MV-4-11 (cell line): ENCODE data around the gene LRMDA.
"Not testable (repeated sequence)": the region's sequence is repeated elsewhere in the genome, so short reads cannot be mapped to it uniquely, and the experiment has no call there.

ENCODE experiments used
- DNase-seq: peaks from one replicate; lab custom pipeline; 2025; lab: John Stamatoyannopoulos, UW

LRMDA gene

DNA sequence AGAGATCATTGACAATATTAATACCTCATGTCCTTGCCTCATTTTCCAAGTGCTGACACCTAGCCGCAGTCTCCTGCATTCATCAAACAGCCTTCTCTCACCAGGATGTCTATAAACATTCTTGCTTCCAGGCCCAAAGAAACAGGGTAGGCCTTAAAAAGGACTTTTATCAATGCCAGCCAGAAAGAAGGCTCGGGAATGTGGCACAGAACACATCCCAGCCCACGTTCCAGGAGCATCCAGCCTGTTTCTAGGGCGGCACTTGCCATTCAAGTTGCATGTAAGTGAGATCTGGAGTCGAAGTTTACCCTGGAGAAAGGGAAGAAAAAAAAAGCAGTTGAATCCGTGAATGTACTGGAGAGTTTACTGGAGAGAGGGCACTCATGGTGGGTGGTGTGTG lies 1123.1 kb downstream of the LRMDA start:
- DNase-seq, result no peak

DNA sequence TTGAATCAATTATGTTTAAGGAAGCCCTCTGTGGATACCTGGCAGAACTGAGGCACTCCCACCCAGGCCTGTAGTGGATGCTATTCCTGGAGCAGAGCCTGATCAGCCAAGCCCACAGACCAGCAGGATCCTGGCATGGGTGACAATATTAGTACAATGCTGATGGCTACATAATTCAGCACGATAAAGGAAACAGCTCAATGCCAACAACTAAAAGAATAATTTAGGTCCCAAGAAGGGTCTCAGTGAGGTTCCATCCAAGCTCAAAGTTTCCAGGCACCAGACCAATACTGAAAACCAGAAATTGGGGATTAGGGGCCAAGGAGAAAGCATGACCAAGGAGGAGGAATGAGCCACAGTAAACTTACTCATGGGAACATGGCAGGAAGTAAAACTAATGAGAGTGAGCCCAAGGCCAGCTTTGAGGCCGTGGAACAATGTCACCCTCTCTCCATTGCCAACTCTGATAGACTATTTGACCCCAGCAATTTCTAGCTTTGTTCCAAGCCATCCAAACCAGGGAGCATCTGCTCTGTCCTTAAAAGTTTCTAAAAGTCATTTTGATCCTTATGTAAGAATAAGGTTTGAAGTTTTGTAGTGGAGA lies 1123.7 kb downstream of the LRMDA start:
- no peak for DNase-seq

DNA sequence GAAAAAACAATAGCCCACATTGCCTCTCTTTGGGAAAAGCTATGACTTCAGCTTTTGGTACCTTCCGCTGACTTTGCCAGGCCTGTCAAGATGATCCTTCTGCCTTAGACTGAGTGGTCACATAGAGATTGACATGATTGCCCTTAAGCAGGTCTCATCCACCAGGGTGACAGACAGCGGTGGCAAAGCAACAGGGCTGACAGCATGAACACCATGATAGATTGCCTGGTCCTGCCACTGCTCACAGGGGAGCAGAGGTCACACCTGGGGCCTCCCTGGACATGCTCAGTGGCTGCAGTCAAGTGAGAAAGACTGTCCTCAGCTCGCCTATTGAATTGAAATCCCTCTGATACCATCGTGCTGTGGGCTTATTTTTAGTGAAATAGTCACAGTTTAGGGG lies 1125.9 kb downstream of the LRMDA start:
- no peak for DNase-seq

DNA sequence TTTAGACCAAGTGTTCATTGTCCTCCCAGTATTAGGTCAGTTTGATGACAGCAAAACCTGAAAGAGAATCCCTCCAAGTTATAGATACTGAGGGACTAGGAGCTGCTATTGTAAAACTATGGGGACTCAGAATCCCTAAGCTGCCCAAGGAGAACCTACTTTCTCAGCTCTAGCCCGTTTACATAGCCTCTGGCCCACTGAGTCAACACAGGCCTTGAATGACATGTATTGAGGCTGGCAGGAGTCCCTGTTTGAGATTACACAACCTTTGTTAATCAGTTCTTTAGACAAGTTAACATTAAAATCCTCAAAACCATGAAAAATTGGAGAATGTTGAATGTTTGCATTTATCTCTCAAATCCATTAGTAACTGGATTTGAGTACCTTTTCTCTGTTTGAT lies 1127.2 kb downstream of the LRMDA start:
- DNase-seq, result no peak

DNA sequence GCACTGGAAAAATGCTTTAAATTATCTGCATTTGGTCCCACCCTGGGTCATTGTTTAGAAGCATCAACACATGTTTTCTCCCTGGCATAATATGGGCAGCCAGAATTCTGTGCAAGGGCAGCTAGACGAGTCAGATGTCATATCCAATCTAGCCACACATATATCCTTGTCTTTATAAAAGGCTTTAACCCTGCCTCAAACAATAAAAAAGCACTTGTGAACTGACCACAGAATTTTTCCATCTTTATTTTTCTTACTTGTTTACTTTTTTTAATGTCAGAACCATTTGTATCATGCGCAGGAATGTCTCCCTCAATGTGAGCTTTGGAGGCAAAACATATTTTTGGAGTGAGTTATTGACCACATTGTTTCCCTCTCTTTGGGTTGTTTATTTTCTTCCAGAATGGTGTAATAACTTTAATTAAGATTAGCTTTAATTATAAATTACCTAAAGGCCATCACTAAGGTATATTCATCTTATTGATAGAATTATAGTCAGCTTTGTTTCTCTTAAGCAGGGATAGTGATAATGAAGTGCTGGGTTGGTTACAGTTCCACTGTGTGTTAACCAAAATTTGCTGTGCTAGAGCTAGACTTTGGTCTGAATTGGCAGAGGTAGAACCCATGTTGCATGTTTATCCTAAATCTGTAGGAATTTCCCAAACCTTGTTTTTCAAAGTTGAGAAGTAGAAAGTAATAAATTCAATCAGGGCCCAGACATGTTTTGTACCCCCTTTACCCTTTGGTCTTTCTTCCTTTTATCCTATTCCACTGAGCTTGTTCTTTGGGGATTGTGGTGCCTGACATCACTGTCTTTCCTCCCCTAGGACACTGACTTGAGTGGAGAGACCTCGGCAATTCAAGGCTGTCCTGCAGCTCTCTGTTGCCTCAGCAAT lies 1127.8 kb downstream of the LRMDA start:
- no peak for DNase-seq

DNA sequence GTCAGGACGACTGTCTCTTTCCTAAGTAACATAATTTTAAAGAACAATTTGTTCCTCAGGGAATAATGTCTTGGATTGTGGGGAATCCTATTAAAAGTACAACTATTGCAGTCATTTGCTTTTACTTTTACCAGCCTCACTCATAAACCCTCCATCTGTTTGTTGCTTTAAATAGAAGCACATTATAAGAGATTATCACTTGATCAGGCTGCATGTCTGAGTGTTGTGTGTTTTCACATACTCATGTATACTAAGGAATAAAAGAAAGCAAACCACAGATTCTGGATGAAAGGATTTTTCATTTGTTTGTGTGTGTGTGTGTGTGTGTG lies 1128.4 kb downstream of the LRMDA start:
- no peak for DNase-seq

DNA sequence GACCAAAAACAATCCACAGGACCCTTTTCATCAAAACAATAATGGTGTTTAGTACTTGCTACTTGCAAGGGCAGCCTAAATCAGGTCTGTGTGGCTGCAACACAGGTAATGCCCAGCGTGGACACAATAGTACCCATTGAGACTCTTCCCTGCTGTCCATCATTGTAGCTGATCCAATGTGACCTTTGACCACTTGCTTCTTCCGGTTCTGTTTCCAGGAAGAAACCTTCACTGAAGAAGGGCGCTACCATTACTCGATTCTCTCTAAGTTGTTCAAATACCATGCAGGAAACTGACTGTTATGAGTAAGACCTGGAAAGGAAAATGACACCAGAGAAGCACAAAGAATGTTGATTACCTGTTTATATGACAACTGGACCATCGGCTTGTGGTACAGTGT lies 1128.9 kb downstream of the LRMDA start:
- DNase-seq, result no peak

DNA sequence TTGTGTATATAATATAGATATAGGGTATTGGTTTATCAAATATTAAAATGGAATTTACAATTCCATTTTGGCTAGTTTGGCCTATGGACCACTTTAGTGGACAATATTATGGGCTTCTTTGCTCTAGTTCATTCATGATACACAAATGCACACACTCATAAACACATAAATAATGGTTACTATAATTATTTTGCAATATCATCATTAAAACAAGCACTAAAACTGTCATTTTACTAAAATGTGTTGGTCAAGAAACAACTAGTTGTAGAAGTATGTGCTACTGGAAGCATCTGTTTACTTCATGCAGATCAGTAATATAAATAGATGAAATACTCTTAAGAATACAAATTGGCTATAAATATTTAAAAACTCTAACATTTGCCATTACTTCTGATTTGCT lies 1131.9 kb downstream of the LRMDA start:
- DNase-seq, result no peak

DNA sequence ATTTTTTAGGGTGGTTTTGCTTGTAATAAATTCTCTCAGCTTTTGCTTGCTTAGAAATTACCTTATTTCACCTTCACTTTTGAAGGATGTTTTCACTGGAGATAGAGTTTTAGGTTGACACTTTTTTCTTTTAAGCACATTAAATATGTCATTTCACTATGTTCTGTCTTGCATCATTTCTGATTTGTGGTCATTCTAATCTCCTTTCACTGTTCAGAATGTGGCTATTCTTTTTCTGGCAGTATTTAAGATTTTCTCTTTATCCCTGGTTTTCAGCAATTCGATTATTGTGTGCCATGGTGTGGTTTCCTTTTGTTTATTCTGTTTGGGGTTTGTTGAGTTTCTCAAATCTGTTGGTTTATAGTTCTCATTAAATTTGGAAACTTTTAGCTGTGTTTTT lies 1140.6 kb downstream of the LRMDA start:
- no peak for DNase-seq

DNA sequence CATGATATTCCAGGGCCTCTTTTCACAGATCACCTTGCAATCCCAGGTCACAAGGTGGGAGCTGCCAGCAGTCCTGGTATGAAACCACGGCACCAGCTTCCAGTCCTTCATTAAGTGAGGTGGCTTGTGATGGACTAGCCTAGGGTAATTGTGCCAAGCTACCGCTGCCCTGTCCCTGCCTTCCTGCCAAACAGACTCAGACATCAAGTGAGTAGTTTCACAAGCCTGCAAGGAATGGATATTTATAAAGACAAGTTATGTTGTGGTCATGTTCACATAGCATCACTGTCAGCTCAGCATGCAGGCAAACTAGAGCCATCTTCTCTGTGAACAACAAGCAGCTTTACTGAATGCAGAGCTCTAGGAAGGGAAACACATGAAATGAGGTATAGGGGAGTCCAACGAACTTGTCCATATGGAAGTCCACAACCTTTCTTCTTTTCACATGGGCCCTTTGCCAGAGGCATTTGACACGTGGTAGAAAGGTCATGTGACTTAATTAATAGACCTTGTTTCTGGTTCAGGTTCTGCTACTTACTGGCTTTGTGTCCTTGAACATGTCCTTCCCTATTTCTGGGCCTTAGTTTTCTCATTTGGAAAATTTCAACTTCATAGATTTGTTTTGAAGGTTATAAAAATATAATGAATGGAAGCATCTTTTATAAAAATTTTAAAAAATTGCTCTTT lies 1145.0 kb downstream of the LRMDA start:
- no peak for DNase-seq

DNA sequence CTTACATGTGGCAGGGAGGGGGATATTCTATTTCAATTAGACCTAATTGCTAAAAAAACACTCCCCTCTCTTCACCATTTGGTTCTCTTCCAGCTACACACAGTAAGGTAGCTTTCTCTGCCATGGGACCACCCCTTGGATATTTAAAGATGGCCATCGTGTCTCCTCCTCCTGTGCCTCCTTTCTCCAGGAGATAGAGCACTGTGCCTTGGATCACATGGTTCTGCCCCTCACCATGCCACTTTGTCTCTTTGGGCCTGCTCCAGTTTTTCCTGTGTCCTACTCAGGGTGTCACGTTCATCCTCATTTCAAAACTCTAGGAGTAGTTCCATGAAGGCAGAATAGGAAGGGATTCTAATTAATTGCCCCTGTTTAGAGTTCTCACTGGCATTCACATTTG lies 1146.0 kb downstream of the LRMDA start:
- no peak for DNase-seq

DNA sequence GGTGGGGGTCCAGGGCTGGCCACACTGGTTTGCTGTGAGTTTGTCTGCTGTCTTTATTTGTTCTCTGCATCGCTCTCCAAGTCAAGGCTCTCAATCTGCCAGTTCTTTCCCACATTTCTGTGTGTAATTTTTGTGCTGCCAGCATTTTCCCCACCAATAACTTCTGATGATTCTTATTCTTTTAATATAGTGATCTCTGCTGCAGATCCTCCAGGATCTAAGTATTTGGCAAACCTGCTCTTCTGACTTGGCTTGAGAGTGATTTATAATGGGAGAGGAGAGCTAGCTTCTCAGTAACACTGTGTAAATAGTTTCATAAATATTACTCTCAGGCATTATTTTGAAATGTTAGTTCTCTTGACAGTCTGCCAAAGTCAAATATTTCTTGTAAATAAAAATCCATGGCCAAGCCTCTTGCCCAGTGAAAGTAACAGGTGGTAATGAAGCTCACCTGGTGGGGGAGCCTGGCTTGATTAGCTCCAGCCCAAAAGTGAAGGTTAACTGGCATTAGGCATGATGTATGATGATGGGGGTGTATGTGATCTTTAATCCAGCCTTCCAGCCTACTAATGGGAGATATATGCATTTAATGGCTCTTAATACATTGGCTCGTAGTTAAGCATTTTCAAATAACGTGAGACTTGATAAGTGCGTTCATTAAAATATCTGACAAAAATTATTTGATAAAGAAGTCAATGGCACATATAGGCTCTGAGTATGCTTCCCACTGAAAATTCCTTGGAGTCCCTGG lies 1150.3 kb downstream of the LRMDA start:
- no peak for DNase-seq

DNA sequence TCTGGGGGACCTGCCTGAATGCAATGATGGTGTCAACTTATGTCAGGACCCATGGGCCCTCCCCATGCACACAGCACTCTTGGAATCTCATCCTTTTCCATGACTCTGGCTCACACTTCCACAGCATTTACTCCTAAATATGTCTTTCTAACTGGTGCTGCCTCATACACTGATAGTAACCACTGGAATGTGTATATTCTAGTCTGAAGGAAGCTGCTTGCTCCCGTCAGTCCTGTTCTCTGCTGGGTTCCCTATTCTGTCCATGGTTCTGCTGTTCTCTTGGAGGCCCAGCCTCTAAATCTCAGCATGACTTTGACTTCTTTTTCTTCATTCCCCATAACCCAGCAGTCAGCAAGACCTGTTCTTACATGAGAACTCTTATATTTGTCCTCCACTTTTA lies 1151.1 kb downstream of the LRMDA start:
- DNase-seq, result no peak

DNA sequence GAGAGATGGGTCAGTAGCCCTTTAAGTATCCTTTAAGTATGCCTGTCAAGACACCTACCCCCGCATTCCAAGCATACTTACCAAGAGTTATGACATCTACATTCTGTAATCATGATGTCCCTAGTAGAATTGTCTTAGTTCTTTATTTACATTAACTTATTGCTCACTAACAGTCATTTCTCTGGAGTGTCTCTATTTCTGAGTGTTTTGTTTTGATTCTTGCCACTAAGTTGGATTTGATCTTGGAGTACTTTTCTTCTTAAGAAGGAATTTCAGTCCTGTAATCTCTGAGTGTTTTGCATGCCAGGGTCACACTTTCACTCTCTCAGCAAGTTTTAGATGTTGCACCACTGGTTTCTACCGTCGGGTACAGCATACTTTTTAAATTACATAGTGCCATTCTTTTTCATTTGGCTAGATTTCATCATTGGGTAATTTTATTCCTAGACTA lies 1152.3 kb downstream of the LRMDA start:
- no peak for DNase-seq

DNA sequence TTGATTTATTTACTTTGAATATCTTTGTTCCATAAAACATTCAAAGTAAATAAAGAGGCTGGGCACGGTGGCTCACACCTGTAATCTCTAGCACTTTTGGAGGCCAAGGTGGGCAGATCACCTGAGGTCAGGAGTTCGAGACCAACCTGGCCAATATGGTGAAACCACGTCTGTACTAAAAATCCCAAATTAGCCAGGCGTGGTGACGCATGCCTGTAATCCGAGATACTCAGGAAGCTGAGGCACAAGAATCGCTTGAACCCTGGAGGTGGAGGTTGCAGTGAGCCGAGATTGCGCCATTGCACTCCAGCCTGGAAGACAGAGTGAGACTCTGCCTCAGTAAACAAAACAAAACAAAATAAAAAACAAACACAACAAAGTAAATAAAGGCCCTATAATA lies 1153.0 kb downstream of the LRMDA start:
- DNase-seq, result not testable (repeated sequence)
